Panc1 (cell line): Measurements from ENCODE around the gene LMO4.

ENCODE experiments used
- CTCF ChIP-seq: fragments of 450-650 bp; IDR thresholded peaks from 2 replicates; pipeline ENCODE4 v1.5.1; 2017; ENCODE audit warnings: mild to moderate bottlenecking
- POLR2AphosphoS5 ChIP-seq: IDR thresholded peaks from 2 replicates; pipeline ENCODE4 v1.6.1; 2012; ENCODE audit warnings: mild to moderate bottlenecking, low read depth, low read length, moderate library complexity
- TCF7L2 ChIP-seq: IDR thresholded peaks from 2 replicates; pipeline ENCODE4 v1.6.1; 2011; ENCODE audit warnings: mild to moderate bottlenecking, low read depth, low read length, inconsistent platforms

DNA sequence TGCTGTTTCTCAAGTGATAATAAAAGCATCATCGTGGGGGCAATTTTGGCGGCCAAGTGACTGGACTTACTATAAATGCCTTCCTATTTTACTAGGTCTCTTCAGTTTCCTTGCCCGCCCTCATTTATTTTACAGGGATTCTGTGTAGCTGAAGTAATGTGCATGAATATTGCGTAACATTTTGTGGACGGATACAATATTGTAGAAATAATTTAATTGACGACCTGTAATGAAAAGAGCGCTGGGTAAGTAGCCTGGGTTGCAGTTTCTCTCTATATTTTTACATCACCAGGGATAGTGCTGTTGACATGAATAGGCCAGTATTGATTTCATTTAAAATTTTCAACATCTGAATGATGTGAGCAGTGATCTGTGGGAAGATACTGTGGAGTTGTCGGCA lies 28.1 kb upstream of the LMO4 start:
- TF ChIP-seq TCF7L2 (no peak), POLR2AphosphoS5 (no peak), CTCF (no peak)
